ENCODE measurements around the gene CYTL1.
"Not testable (repeated sequence)": the region's sequence is repeated elsewhere in the genome, so short reads cannot be mapped to it uniquely, and the experiment has no call there.

The CYTL1 gene

DNA sequence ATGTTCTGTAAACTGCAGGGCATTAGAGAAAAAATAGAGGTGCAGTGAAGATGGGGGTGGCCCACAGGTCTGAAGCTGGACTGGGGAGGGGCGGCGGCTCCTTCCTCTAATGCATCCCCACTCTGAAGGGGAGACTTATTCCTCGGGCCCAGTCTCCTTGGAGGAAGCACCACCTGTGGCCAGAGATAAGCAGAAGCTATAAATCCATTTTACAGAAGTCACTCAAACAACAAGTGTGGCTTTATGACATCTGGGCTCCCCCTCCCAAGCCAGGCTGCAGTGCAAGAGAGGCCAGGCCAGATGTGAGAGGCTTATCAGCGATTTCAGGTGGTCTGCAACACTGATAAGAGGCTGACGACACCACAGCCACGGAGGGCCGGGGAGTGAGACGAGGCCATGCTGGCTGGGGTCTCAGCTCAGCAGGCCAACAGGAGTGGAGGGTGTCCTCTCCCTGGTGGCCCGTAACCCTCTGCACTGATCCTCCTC, 15.8 kb downstream of the CYTL1 start:
- DNase-seq, result no peak

DNA sequence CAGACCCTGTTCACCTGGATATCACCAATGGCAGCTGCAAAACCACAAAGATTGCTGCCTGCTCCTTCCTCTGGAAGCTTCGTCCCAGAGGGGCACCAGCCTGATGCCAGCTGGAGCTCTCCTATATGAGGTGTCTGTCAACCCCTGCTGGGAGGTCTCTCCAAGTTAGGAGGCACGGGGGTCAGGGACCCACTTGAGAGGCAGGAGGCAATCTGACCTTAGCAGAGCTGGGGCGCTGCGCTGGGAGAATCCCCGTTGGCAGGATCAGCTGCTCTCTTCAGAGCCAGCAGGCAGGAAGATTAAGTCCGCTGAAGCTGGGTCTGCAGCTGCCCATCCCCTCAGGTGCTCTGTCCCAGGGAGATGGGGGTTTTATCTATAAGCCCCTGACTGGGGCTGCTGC, 17.6 kb downstream of the CYTL1 start:
- not testable (repeated sequence) for DNase-seq

DNA sequence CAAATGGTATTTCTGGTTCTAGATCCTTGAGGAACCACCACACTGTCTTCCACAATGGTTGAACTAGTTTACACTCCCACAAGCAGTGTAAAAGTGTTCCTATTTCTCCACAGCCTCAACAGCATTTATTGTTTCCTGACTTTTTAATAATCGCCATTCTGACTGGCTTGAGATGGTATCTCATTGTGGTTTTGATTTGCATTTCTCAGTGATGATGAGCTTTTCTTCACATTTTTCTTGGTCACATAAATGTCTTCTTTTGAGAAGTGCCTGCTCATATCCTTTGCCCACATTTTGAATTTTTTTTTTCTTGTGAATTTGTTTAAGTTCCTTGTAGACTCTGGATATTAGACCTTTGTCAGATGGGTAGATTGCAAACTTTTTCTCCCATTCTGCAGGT, 22.3 kb downstream of the CYTL1 start:
- DNase-seq, result not testable (repeated sequence)

DNA sequence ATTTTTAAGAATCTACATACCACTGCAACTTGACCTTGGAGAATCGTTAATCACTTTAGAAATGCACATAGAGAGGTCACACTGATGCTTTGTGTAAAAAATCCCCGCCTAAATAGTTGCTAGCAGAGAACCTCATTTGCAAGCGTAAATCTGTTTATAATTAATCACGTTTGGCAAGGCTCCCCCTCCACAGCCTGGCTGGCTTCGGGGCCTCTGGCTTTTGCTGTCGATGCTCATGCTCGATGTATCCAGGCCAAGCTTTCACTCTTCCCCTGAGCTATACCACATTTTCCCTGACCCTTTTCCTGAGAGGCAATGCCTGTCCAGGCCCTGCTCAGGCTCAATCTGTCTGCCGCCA, 23.4 kb downstream of the CYTL1 start:
- no peak for DNase-seq

GRCh38 chr4:4995103-4995907, 24.0 kb downstream of the CYTL1 start:
- peak in 30 of 56 donors; percentile 2 to 75 (median 26) for DNase-seq

GRCh38 chr4:4994312-4995097, 24.8 kb downstream of the CYTL1 start:
- DNase-seq, result no peak

GRCh38 chr4:4992833-4993232, 26.4 kb downstream of the CYTL1 start:
- no peak for DNase-seq

- no peak for DNase-seq
These were observed 27.6 kb downstream of the CYTL1 start for GRCh38 chr4:4991541-4992099.

GRCh38 chr4:4990857-4991540, 28.3 kb downstream of the CYTL1 start:
- DNase-seq, result peak in 7 of 56 donors; percentile 12 to 40 (median 31)

DNA sequence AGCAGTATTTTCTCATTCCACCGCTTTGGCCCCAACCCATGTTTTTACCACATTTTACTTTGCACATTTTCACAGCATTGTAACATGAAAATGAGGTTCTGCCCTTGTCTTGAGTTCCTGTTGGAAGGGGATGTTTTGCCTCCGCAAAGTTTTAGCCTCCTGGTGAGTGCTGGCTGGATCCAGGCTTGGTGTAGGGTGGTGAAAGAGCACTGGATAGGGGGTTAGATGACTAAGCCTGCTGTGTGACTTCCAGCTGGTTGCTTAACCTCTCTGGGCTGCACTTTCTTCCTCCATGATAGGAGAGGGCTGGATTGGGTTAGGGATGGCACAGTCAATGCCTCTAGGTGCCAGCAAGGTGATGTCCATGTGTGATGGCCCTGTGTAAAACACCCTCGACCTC, 28.9 kb downstream of the CYTL1 start:
- no peak for DNase-seq

DNA sequence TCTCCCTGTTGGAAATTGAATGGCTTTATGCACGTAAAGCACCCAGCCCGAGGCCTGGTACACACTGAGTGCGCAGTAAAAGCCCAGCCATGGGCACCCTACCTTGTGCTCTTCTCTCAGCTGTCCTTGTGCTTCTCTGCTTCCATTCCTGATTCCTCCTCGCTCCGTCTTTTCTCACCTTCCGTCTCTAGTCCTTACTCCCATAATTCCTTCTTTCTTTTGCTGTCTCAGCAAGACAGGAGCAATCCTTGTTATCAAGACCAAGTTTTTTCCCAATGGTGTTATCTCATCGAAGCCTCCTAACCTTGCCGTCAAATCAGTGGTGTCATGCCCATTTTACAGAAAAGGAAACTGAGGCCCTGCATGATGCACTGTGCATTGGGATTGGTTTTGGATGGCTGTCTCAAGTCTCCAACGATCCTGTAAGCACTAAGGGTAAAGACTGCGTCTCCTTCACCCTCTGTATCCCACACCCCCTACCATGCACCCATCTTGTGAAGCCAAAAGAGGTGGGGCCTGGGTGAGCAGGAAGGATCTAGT, 30.1 kb downstream of the CYTL1 start:
- DNase-seq, result no peak

DNA sequence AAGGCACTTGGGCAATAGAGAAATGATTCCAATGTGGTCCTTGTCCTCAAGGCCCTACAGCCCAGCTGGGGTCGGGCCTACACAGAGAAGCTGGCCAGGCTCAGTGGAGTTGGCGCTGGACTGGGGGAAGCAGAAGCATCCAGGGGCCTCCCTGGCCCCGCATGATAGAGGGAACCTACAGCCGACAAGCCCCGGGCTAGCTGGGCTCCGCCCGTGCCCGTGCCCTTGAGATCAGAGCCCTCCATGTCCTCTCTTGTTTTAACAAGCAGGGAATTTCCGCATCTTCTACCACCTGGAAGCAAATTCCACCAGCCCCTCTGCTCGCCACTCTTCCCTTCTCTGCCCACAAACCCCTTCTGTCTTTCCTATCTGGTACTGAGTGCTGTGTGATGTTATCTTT, 31.6 kb downstream of the CYTL1 start:
- no peak for DNase-seq

- DNase-seq, result no peak
These were observed 32.4 kb downstream of the CYTL1 start for GRCh38 chr4:4986841-4987240.

DNA sequence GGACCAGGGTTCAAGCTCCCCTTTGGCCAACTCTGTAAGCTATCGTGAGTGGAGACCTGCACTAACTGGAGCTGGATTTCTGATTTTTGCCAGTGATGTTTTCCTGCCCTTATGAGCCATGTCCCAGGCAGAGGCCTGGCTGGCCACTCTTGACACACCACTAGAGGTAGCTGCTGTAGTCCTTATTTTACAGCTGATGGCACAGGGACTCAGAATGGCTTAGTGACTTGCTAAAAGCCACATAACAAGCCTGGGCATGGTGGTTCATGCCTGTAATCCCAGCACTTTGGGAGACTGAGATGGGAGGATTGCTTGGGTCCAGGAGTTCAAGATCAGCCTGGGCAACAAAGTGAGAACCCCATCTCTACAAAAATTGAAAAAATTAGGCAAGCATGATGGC, 33.4 kb downstream of the CYTL1 start:
- peak in 1 of 56 donors; percentile 8 for DNase-seq

- no peak for DNase-seq
These were observed 34.2 kb downstream of the CYTL1 start for GRCh38 chr4:4985036-4985435.

DNA sequence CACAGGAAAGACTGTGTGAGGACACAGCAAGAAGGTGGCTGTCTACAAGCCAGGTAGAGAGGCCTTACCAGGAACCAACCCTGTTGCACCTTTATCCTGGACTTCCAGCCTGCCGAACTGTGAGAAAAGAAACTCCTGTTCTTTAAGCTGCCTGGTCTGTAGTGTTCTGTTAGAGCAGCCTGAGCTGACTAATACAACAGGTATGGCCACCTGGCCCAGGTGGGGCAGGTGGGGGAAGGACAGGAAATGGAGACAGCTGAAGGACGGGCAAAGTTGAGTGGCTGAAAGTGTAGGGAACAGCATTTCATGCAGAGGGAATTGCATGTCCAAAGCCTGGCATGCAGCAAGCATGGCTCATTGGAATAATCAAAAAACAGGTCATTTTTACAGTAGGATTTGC, 35.1 kb downstream of the CYTL1 start:
- no peak for DNase-seq

DNA sequence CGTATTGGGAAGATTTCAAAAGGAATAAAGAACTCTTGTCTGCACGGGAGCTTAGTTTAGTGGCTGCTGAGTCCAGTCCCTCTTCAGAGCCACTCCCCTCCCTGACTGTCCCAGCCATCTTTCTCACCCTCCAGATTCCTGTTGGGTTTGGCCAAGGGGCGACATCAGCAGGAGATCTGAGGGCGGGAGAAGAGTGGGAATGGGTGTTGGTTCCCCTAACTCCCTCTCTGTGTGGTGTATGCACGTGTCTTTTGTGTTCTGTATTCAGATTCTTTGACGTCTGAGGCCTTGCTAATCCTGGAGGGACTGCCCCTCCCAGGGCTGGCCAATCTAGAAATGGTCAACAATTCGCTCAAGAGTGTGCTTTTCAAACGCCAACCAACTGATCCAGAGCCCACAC, 37.4 kb downstream of the CYTL1 start:
- DNase-seq, result no peak

GRCh38 chr4:4981427-4981826, 37.8 kb downstream of the CYTL1 start:
- no peak for DNase-seq

DNA sequence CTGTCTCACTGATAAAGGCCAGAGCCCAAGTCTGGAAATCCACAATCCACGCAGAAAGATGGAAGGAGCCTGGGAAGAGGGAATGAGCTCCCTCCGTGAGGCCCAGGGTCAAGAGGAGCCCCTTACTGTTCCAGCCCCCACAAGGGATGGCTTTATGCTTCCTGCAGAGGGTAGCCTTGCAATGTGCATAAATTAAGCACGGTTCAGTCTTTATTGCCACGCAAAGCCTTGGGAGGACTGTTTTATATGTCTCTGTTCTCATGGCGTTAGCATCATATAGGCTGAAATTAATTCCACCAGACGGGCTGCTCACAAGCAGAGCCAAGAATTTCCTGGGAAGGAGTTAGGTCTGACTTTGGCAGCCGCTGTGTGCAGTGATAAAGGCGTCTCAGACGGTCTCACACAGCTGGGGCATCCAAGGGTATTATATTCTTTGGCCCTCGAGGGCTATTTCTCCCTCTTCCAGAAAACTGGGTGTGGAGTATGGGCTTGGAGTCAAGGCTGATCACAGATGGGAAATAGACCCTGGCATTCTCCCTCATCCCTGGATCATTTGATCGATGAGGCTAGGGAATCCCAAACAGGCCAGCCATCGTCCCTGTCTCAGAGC, 38.5 kb downstream of the CYTL1 start:
- no peak for DNase-seq

DNA sequence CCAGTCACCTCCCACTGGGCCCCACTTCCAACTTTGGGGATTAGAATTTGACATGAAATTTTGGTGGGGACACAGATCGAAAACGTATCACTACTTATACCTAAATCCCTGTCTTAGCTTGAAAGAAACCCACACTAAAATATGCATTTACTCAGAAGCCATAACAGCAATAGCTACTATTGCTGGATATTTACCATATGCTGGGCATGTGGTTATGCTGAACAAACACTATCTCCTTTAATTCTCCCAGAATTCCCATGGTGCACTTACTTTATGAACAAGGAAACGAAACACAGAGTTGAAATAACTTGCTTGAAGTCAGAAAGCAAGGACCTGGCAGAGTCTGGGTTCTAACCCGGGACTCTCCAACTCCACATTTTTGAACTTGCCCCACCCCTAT, 39.3 kb downstream of the CYTL1 start:
- no peak for DNase-seq

DNA sequence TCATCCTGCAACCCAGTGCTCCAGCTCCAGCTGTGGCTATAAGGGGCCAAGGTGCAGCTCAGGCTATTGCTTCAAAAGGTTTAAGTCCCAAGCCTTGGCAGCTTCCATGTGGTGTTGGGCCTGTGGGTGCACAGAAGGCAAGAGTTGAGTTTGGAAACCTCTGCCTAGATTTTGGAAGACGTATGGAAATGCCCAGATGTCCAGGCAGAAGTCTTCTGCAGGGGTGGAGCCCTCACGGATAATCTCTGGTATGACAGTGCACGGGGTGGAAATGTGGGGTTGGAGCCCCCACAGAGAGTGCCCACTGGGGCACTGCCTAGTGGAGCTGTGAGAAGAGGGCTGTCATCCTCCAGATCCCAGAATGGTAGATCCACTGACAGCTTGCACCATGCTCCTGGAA, 44.5 kb downstream of the CYTL1 start:
- DNase-seq, result no peak

All from amygdala (tissue), 56 donors.